Testis (tissue), 3 donors: ENCODE measurements around the gene BCOR. TPM values are rescaled to one million over a fixed set of nuclear protein-coding genes. Genes with fewer than 3 reads are reported as not detected.

ENCODE experiments used
- DNase-seq: peaks from one replicate; pipeline ENCODE4 v3.0.0-alpha.2; 2019
- H3K27ac ChIP-seq, 2 donors: fragments of 200-600 bp; sonication (generic); one replicate each; pipeline ENCODE4 v1.5.1; 2019
- H3K27me3 ChIP-seq: fragments of 200-600 bp; sonication (generic); one replicate; pipeline ENCODE4 v1.5.1; 2019
- H3K36me3 ChIP-seq: fragments of 200-600 bp; sonication (generic); one replicate; pipeline ENCODE4 v1.5.1; 2017; ENCODE audit warnings: low read depth; ENCODE audit errors: missing control alignments
- H3K4me1 ChIP-seq: fragments of 200-600 bp; sonication (generic); one replicate; pipeline ENCODE4 v1.5.1; 2019
- H3K4me3 ChIP-seq, 2 donors: fragments of 200-600 bp; sonication (generic); one replicate each; pipeline ENCODE4 v1.5.1; 2017 to 2019
- H3K9me3 ChIP-seq: fragments of 200-600 bp; sonication (generic); one replicate; pipeline ENCODE4 v1.5.1; 2017
- POLR2A ChIP-seq: fragments of 450-650 bp; IDR thresholded peaks from one replicate; pipeline ENCODE4 v1.6.1; 2017; ENCODE audit warnings: antibody characterized with exemption, mild to moderate bottlenecking, moderate library complexity
- WGBS, 2 donors: methylation state at CpG; one replicate each; pipeline ENCODE4 v1.1.5; 2018; 5-methylcytosine and 5-hydroxymethylcytosine counted together
- intact Hi-C: fragments of 100-400 bp; cut with DNase I; formaldehyde crosslinking; loops from one replicate; pipeline ENCODE4 v1.15.1; 2023; ENCODE audit warnings: low total_unique reads
- polyA plus RNA-seq: library from polyadenylated mRNA; stranded (reverse); fragments of 350-450 nt; fragmentation: Illumina TruSeq; extraction: RNeasy Lipid Tissue Mini Kit (QIAGEN cat#74804); gene quantifications from one replicate; pipeline ENCODE4 v1.2.3, GENCODE V29; 2014; ENCODE audit warnings: low read depth, low replicate concordance; ENCODE audit not compliant: insufficient read depth
- total RNA-seq, 2 donors: library from RNA; depleted of rRNA; stranded (reverse); fragments of >200 nt; gene quantifications; one replicate each; pipeline ENCODE4 v1.2.3, GENCODE V29; 2016
- TF ChIP-seq, protein P1 (sequence below), 3 experiments: fragments of 450-650 bp in 2 of 3; fragments of 200-600 bp in 1 of 3; sonication (generic) in 1 of 3; IDR thresholded peaks; one replicate each; pipeline ENCODE4 v1.5.1; 2016 to 2019; ENCODE audit warnings: antibody characterized with exemption in 3 of 3, mild to moderate bottlenecking in 2 of 3, moderate library complexity in 1 of 3

The BCOR gene
- total and polyA plus RNA-seq, 3 donors from 2014 or later: 26.4 to 69.6 (median 46.8) TPM

DNA sequence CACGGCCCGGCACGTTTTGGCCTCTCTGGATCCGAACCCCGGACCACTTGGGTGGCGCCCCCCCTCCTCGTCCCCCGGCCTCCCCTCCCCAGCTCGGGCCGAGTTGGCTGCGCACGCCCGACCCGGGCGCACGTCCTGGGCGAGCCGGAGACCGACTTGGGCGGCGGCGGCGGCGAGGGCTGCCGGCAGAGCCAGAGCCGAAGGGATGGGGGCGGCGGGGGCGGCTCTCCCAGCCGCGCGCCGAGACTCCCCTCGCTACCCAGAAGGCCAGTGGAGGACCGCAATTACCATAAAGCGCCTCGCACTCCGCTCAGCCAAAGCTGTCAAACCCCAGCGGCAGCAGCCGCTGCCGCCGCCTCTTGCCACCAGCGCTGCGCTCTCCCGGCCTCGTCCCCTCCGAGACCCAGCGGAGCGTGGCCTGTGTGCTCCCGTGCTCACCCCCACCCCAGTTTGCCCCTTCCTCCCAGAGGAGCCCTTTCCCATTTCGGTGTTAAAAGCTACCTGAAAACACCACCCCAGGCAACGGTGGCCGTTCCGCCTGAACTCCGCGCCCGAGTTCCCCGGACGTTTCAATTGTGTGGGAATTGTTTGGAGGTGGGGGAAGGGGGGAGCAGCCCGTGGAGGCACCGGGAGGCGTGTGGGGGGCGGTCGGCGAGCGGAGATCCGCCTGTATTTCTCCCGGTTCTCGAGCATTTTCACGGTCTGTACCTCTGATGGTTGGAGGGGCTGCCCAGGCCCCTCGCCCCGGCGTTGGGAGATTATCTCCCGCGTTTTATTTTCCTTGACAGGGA lies 701 bp upstream of the BCOR start:
- intact Hi-C loops: loop anchor here (10.0 kb wide), 1 partner anchor 84 kb away; no protein-coding TSS in a partner anchor
- WGBS, 2 donors: 0% methylated on average over 4 to 30 of the region's 75 CpGs
- peaks cover 8% of the 10 kb centered on the region for H3K4me1 ChIP-seq
- no peaks in the 10 kb centered on the region for H3K36me3 ChIP-seq
- no peaks in the 10 kb centered on the region for H3K27me3 ChIP-seq
- DNase-seq: peak; percentile 41
- peak overlapping the region; percentile 10 to 78 for H3K27ac ChIP-seq
- no peaks in the 10 kb centered on the region for H3K9me3 ChIP-seq
- TF ChIP-seq POLR2A: no peak
- TF ChIP-seq, protein P1, sequence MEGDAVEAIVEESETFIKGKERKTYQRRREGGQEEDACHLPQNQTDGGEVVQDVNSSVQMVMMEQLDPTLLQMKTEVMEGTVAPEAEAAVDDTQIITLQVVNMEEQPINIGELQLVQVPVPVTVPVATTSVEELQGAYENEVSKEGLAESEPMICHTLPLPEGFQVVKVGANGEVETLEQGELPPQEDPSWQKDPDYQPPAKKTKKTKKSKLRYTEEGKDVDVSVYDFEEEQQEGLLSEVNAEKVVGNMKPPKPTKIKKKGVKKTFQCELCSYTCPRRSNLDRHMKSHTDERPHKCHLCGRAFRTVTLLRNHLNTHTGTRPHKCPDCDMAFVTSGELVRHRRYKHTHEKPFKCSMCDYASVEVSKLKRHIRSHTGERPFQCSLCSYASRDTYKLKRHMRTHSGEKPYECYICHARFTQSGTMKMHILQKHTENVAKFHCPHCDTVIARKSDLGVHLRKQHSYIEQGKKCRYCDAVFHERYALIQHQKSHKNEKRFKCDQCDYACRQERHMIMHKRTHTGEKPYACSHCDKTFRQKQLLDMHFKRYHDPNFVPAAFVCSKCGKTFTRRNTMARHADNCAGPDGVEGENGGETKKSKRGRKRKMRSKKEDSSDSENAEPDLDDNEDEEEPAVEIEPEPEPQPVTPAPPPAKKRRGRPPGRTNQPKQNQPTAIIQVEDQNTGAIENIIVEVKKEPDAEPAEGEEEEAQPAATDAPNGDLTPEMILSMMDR (IDR thresholded peaks at IDR 0.05): no peak
- peak overlapping the region; percentile 60 to 81 for H3K4me3 ChIP-seq

DNA sequence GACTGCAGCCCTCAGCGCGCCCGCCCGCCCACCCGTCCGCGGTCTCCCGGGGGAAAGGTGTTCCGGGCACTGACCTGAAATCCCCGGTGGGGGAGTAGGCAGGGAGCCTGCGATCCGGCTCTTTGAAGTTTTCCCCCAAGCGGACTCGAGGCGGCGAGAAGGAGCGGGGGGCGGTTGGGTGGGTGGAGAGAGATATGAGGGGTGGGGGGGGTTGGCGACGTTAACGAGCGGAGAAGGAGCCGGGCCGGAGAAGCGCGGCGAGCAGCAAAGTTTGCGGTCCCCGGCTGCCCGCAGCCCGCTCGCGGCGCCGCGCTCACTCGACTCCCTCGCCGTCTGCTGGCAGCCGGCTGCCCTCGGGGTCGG lies 636 bp downstream of the BCOR start:
- intact Hi-C loops: loop anchor here (10.0 kb wide), 1 partner anchor 82 kb away; no protein-coding TSS in a partner anchor

DNA sequence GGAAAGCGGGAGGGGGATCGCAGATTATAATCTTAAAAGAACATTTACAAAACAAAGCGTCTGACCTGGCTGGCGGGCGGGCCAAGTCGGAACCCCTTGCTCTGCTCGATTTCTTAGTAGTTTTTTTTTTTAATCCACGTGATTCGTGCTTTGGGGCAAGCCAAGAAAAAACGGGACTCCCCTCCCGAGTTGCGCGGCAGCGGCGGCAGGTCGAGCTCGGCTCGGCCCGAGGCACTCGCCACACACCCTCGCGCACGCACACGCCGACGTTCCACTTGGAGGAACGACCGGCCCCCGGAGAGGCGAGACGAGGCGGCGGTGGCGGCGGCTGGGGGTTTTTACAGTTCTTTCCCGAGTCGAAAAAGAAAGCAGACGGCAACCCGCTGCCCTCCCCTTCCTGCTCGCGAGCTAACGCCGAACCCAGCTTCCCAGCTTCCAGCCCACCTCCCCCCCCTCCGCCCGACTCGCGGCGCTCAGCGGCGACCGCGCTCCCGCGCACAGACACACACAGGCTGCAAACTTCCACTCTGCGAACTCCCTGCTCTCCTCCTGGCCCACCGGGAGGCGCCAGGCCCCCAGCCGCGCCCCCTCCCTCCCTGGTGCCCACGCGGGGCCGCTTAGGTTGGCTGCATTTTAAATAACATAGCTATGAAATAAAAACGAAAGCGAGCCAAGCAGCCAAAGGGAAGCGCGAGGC lies 1.2 kb downstream of the BCOR start:
- Histone ChIP-seq H3K4me1 (peaks cover 8% of the 10 kb centered on the region), H3K27me3 (no peaks in the 10 kb centered on the region), H3K4me3 (peak overlapping the region; percentile 60 to 81), H3K36me3 (no peaks in the 10 kb centered on the region), H3K27ac (peak overlapping the region; percentile 63 to 78), H3K9me3 (no peaks in the 10 kb centered on the region)
- intact Hi-C loops: loop anchor here (10.0 kb wide), 1 partner anchor 82 kb away; no protein-coding TSS in a partner anchor
- no peak for TF ChIP-seq POLR2A
- TF ChIP-seq, protein P1 (IDR thresholded peaks at IDR 0.05): no peak
- 0% methylated on average over 25 to 29 of the region's 66 CpGs for WGBS, 2 donors
- DNase-seq: peak; percentile 37

More for the DNA sequence above, 636 bp downstream of the BCOR start:
- no peak for TF ChIP-seq POLR2A
- TF ChIP-seq, protein P1 (IDR thresholded peaks at IDR 0.05): no peak
- no peaks in the 10 kb centered on the region for H3K9me3 ChIP-seq
- 0% methylated on average over 28 of the region's 42 CpGs; no CpG with 5 or more reads in 1 of the 2 donors for WGBS, 2 donors
- H3K27me3 ChIP-seq: no peaks in the 10 kb centered on the region
- H3K4me3 ChIP-seq: peak overlapping the region; percentile 60 to 81
- no peak for DNase-seq
- H3K4me1 ChIP-seq: peaks cover 8% of the 10 kb centered on the region
- peak overlapping the region; percentile 63 to 78 for H3K27ac ChIP-seq
- H3K36me3 ChIP-seq: no peaks in the 10 kb centered on the region

DNA sequence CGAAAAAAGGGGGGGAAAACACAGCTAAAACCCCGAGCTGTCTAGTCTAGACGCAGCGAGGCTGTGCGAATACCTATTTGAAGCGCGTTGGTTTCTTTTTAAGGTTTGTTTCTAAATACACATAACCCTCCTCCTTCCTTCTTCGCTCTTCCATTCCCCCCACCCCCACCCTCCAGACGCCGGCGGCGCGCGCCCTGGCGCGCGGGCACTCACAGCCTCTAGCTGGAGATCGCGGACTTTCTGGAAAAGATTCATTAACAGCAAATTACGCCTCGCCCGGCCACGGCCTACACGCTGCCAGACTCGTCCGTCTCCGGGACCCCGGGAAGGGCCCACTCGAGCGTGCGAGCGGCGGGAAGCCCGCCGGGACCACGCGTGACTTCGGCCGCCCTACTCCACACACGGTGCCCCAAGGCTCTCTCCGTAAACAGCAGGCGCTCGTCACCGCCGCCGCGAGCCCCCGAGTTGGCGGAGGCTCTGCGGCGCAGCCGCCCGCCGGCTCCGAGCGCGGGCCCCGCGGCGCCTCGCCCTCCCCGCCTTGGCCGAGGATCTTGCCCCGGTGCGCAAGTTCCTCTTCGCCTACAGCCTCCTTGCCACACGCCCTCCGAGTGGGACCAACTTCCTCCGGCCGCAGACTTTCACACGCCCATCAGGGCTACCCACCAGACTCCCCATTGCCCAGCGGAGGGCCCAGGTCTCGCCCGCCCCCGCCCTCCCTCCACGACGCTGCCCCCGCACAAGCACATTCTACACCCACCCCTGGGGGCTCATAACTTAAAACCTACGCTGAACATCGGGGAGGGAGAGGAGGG lies 2.0 kb downstream of the BCOR start:
- no peaks in the 10 kb centered on the region for H3K9me3 ChIP-seq
- TF ChIP-seq POLR2A: no peak
- TF ChIP-seq, protein P1 (IDR thresholded peaks at IDR 0.05): no peak
- intact Hi-C loops: loop anchor here (10.0 kb wide), 1 partner anchor 81 kb away; no protein-coding TSS in a partner anchor
- no peak for DNase-seq
- 0 to 1% methylated on average over 8 to 34 of the region's 80 CpGs for WGBS, 2 donors
- H3K27me3 ChIP-seq: no peaks in the 10 kb centered on the region
- H3K36me3 ChIP-seq: no peaks in the 10 kb centered on the region
- peaks cover 11% of the 10 kb centered on the region for H3K4me1 ChIP-seq
- peak overlapping the region; percentile 60 to 81 for H3K4me3 ChIP-seq
- peak overlapping the region; percentile 63 to 78 for H3K27ac ChIP-seq
